ENCODE data around the gene ADAM12. TPM values are rescaled to one million over a fixed set of nuclear protein-coding genes. Genes with fewer than 3 reads are reported as not detected.

Gene ADAM12
- polyA plus RNA-seq, 1 experiment, result 8.6 TPM

GRCh38 chr10:126230587-126230986, 157.7 kb downstream of the ADAM12 start:
- no peak for TF ChIP-seq CTCF (IDR thresholded peaks at IDR 0.05; ENCODE audit: insufficient read depth, low read depth, low read length)

GRCh38 chr10:126229686-126230085, 158.6 kb downstream of the ADAM12 start:
- POLR2A ChIA-PET, result no interaction called here

More at GRCh38 chr10:126230587-126230986, 157.7 kb downstream of the ADAM12 start:
- ChIA-PET CTCF (no interaction called here), POLR2A (no interaction called here)
- no peaks in the 10 kb centered on the region for H3K36me3 ChIP-seq (ENCODE audit: control insufficient read depth, insufficient read depth, low read length)
- no peak for DNase-seq (ENCODE audit: low read depth)
- no peaks in the 10 kb centered on the region for H3K27me3 ChIP-seq (ENCODE audit: control insufficient read depth, insufficient read depth, low read length)
- no peak overlapping the region for H3K4me3 ChIP-seq (ENCODE audit: low read depth, low read length)

GRCh38 chr10:126227762-126228134, 160.5 kb downstream of the ADAM12 start:
- H3K36me3 ChIP-seq (ENCODE audit: control insufficient read depth, insufficient read depth, low read length), result no peaks in the 10 kb centered on the region
- no peaks in the 10 kb centered on the region; the same call in 1 of the 2 replicates for H3K27me3 ChIP-seq (ENCODE audit: control insufficient read depth, insufficient read depth, low read length)
- no peak for DNase-seq (ENCODE audit: low read depth)
- POLR2A ChIA-PET, result no interaction called here
- TF ChIP-seq CTCF (IDR thresholded peaks at IDR 0.05; ENCODE audit: insufficient read depth, low read depth, low read length), result no peak
- CTCF ChIA-PET, result interaction anchor here (1.0 to 1.7 kb wide), 3 partner anchors 11 to 14 kb away, joined by 3 to 6 read pairs (median 3); no protein-coding TSS in a partner anchor
- H3K4me3 ChIP-seq (ENCODE audit: low read depth, low read length), result no peak overlapping the region

More at GRCh38 chr10:126229686-126230085, 158.6 kb downstream of the ADAM12 start:
- TF ChIP-seq CTCF (IDR thresholded peaks at IDR 0.05; ENCODE audit: insufficient read depth, low read depth, low read length), result no peak
- no peak for DNase-seq (ENCODE audit: low read depth)
- CTCF ChIA-PET, result no interaction called here
- Histone ChIP-seq H3K4me3 (ENCODE audit: low read depth, low read length) (no peak overlapping the region), H3K36me3 (ENCODE audit: control insufficient read depth, insufficient read depth, low read length) (no peaks in the 10 kb centered on the region), H3K27me3 (ENCODE audit: control insufficient read depth, insufficient read depth, low read length) (no peaks in the 10 kb centered on the region)

- TF ChIP-seq CTCF (IDR thresholded peaks at IDR 0.05; ENCODE audit: insufficient read depth, low read depth, low read length), result no peak
- Histone ChIP-seq H3K36me3 (ENCODE audit: control insufficient read depth, insufficient read depth, low read length) (no peaks in the 10 kb centered on the region), H3K4me3 (ENCODE audit: low read depth, low read length) (no peak overlapping the region), H3K27me3 (ENCODE audit: control insufficient read depth, insufficient read depth, low read length) (no peaks in the 10 kb centered on the region; the same call in 1 of the 2 replicates)
- ChIA-PET CTCF (interaction anchor here (1.2 to 1.7 kb wide), 2 partner anchors 11 to 14 kb away, joined by 3 to 6 read pairs; no protein-coding TSS in a partner anchor), POLR2A (no interaction called here)
- DNase-seq (ENCODE audit: low read depth), result no peak
Observed at GRCh38 chr10:126226988-126227761, 161.1 kb downstream of the ADAM12 start.

- Histone ChIP-seq H3K4me3 (ENCODE audit: low read depth, low read length) (no peak overlapping the region), H3K27me3 (ENCODE audit: control insufficient read depth, insufficient read depth, low read length) (no peaks in the 10 kb centered on the region; the same call in 1 of the 2 replicates), H3K36me3 (ENCODE audit: control insufficient read depth, insufficient read depth, low read length) (no peaks in the 10 kb centered on the region)
- no peak for TF ChIP-seq CTCF (IDR thresholded peaks at IDR 0.05; ENCODE audit: insufficient read depth, low read depth, low read length)
- CTCF ChIA-PET, result interaction anchor here (1.7 kb wide), 1 partner anchor 10 kb away, joined by 6 read pairs; no protein-coding TSS in a partner anchor
- DNase-seq (ENCODE audit: low read depth), result no peak
- POLR2A ChIA-PET, result no interaction called here
Observed at GRCh38 chr10:126226205-126226604, 162.1 kb downstream of the ADAM12 start.
